Memory B cell (primary cell): ENCODE data around the gene RNF19B.
"Not testable (repeated sequence)": the region's sequence is repeated elsewhere in the genome, so short reads cannot be mapped to it uniquely, and the experiment has no call there.

ENCODE experiments used
- ATAC-seq: fragments of 150-1000 bp; cut with Tn5 transposase; 2 replicates; pipeline ENCODE4 v1.10.0; 2021; ENCODE audit warnings: low read depth, mild to moderate bottlenecking, moderate library complexity
- DNase-seq, 2 donors: peaks; one replicate each; pipeline ENCODE4 v3.0.0; 2022; ENCODE audit warnings: low spot score in 2 of 2
- H3K27ac Mint-ChIP-seq: one replicate; pipeline ENCODE4 v1.8.0; 2022; ENCODE audit warnings: mild to moderate bottlenecking, moderate library complexity, mixed read lengths
- H3K27me3 Mint-ChIP-seq: one replicate; pipeline ENCODE4 v1.8.0; 2022; ENCODE audit warnings: mixed read lengths
- H3K36me3 Mint-ChIP-seq: one replicate; pipeline ENCODE4 v1.8.0; 2022; ENCODE audit warnings: mild to moderate bottlenecking, mixed read lengths
- H3K4me1 Mint-ChIP-seq: one replicate; pipeline ENCODE4 v1.8.0; 2022; ENCODE audit warnings: mixed read lengths
- H3K4me3 Mint-ChIP-seq: one replicate; pipeline ENCODE4 v1.8.0; 2022; ENCODE audit warnings: mild to moderate bottlenecking, moderate library complexity, mixed read lengths
- H3K9me3 Mint-ChIP-seq: one replicate; pipeline ENCODE4 v1.8.0; 2022; ENCODE audit warnings: mixed read lengths

RNF19B gene

DNA sequence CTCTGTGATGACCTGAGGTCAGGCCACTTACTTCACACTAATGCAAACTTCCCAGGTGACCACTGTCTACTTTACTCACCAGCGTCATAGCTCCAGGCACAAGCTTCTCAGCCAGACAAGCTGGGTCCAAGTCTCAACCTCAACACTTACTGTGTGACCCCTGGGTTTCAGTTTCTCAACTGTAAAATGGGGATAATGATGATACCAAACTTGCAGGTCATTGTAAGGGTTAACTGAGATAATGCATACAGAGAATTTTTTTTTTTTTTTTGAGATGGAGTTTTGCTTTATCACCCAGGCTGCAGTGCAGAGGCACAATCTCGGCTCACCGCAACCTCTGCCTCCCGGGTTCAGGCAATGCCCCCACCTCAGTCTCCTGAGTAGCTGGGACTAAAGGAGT is 37.4 kb upstream of the RNF19B start:
- Mint-ChIP-seq H3K27me3 (no peaks in the 10 kb centered on the region), H3K36me3 (no peaks in the 10 kb centered on the region), H3K4me1 (peaks cover 17% of the 10 kb centered on the region), H3K4me3 (no peak overlapping the region), H3K27ac (no peak overlapping the region), H3K9me3 (no peaks in the 10 kb centered on the region)
- DNase-seq (no peak), ATAC-seq (no peak)

DNA sequence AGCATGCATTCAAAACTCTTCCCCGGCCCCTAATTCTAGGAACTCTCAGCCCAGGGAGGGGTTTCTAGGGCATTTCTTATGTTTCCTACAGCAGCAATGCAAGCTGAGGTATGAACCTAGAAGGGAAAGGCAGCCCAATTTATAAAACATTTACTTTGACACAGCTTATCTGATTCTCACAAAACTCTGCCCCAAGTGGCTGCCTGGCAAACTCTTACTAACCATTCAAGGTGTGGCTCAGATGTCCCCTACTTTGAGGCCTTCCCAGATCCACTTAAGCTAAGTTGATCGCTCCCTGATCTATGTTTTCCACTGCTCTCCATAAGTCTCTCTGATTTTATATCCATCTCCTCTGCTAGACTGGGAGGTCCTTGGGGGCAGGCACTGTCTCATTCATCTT is 36.7 kb upstream of the RNF19B start:
- no peaks in the 10 kb centered on the region for H3K9me3 Mint-ChIP-seq
- no peak overlapping the region for H3K4me3 Mint-ChIP-seq
- ATAC-seq = no peak
- H3K36me3 Mint-ChIP-seq = no peaks in the 10 kb centered on the region
- no peaks in the 10 kb centered on the region for H3K27me3 Mint-ChIP-seq
- peaks cover 17% of the 10 kb centered on the region for H3K4me1 Mint-ChIP-seq
- DNase-seq = no peak
- H3K27ac Mint-ChIP-seq = peak overlapping the region; percentile 8

DNA sequence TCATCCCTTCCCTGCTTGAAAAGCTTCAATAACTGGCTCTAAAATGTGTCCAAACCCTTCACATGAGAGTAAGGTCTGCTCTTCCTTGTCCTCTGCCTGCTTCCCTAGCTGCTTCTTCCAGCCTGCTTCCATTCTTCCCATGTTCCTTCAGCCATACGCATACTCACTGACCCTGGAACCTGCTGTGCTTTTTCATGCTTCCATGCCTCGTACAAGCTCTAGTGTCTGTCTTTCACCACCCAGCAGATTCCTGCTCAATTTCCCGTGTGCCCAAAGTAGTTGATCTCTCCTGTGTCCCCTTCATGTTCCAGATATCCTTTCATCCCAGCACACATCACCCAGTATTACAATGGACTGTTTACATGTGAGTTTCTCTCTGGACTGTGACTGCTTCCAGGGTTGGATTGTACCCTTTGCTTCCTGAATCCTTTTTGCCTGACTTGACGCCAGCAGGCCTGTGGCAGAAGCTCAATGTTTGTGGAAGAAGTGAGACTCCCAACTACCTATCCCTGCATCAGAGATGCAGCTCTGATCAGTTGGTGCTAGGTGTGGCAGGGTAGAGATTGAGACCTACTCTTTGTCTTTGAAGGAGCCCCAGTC is 35.9 kb upstream of the RNF19B start:
- Mint-ChIP-seq H3K4me3 (no peak overlapping the region), H3K4me1 (peaks cover 17% of the 10 kb centered on the region)

DNA sequence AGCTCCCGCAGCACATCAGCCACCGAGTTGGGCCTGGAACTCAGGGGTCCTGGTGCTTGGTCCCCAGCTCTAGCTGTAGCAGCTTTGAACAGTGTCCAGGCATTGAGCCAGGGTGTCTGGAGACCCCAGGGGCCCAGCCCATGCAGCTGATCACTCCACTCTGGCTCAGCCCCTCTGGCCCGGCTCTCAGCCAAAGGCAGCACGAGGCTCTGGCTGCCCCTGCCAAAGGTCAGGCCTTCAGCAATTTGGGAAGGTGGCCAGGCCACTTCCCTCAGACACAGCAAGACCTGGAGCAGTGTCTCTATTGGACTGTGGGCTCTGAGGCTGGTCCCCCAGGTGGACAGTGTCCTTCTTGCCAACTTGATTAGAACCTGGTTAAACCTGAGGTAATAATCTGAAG is 34.4 kb upstream of the RNF19B start:
- H3K27ac Mint-ChIP-seq = no peak overlapping the region
- no peak for ATAC-seq

More for the DNA sequence above, 35.9 kb upstream of the RNF19B start:
- no peak for DNase-seq
- no peaks in the 10 kb centered on the region for H3K27me3 Mint-ChIP-seq
- H3K27ac Mint-ChIP-seq = no peak overlapping the region
- H3K36me3 Mint-ChIP-seq = no peaks in the 10 kb centered on the region
- ATAC-seq = no peak
- H3K9me3 Mint-ChIP-seq = no peaks in the 10 kb centered on the region

DNA sequence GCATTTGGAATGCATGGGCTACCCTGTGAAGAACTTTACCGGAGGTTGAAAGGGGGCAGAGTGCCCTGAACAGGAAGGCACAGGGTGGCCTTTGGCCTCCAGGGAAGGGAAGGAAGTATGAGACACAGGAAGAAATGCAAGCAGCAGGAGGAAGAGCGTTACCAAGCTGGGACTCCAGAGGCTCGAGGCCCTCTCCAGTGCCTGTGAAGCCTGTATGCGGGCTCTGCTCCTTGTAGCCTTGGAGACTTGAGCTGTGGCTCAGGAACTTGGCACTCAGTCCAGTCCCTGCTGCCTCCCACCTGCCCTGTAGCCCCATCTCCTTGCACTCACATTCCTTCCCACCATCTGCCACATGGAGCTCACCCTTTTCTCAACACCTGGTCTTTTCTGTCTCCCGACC is 33.5 kb upstream of the RNF19B start:
- Mint-ChIP-seq H3K27me3 (no peaks in the 10 kb centered on the region), H3K27ac (peak overlapping the region; percentile 58), H3K4me1 (peaks cover 24% of the 10 kb centered on the region), H3K9me3 (no peaks in the 10 kb centered on the region), H3K36me3 (no peaks in the 10 kb centered on the region), H3K4me3 (no peak overlapping the region)
- no peak for DNase-seq
- no peak for ATAC-seq

More for the DNA sequence above, 34.4 kb upstream of the RNF19B start:
- Mint-ChIP-seq H3K36me3 (no peaks in the 10 kb centered on the region), H3K9me3 (no peaks in the 10 kb centered on the region), H3K27me3 (no peaks in the 10 kb centered on the region), H3K4me1 (peaks cover 17% of the 10 kb centered on the region), H3K4me3 (no peak overlapping the region)
- DNase-seq = no peak

DNA sequence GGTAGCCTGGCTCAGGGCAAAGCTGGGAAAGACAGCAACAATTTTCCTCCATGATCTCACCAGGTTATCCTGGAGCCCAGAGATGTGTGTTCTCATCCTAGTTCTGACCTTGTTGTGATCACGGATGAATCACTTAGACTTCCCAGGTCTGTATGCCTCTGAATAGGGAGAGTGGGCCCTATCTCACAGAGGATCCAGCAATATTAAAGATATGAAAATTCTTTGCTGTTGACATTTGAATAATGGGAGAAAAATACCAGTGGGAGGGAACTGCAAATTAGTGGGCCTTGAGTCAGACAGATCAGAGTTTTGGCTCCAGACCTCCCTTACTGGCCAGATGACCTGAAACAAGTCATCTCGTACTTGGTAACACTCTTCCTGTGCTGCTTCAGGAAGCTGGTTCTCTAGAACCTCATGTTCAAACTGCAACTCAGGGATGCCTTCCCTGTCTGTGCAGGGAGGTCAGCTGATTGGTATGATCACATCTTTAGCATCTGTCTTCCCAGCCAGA is 32.8 kb upstream of the RNF19B start:
- no peaks in the 10 kb centered on the region for H3K27me3 Mint-ChIP-seq
- H3K27ac Mint-ChIP-seq = peak overlapping the region; percentile 58
- H3K36me3 Mint-ChIP-seq = no peaks in the 10 kb centered on the region
- ATAC-seq (no peak), DNase-seq (no peak)
- no peak overlapping the region for H3K4me3 Mint-ChIP-seq
- no peaks in the 10 kb centered on the region for H3K9me3 Mint-ChIP-seq
- H3K4me1 Mint-ChIP-seq = peaks cover 30% of the 10 kb centered on the region

DNA sequence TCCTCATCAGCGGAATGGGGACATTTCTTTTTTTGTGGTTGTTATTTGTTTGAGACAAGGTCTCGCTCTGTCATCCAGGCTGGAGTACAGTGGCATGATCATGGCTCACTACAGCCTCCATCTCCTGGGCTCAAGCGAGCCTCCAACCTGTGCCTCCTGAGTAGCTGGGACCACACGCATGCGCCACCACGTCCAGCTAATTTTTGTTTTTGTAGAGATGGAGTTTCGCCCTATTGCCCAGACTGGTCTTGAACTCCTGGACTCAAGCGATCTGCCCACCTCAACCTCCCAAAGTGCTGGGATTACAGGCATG is 28.7 kb upstream of the RNF19B start:
- ATAC-seq, H3K36me3 Mint-ChIP-seq, H3K9me3 Mint-ChIP-seq, DNase-seq, H3K27me3 Mint-ChIP-seq: not testable (repeated sequence)
- peak overlapping the region; percentile 60 for H3K4me3 Mint-ChIP-seq
- H3K4me1 Mint-ChIP-seq = peaks cover 48% of the 10 kb centered on the region
- peak overlapping the region; percentile 74 for H3K27ac Mint-ChIP-seq

DNA sequence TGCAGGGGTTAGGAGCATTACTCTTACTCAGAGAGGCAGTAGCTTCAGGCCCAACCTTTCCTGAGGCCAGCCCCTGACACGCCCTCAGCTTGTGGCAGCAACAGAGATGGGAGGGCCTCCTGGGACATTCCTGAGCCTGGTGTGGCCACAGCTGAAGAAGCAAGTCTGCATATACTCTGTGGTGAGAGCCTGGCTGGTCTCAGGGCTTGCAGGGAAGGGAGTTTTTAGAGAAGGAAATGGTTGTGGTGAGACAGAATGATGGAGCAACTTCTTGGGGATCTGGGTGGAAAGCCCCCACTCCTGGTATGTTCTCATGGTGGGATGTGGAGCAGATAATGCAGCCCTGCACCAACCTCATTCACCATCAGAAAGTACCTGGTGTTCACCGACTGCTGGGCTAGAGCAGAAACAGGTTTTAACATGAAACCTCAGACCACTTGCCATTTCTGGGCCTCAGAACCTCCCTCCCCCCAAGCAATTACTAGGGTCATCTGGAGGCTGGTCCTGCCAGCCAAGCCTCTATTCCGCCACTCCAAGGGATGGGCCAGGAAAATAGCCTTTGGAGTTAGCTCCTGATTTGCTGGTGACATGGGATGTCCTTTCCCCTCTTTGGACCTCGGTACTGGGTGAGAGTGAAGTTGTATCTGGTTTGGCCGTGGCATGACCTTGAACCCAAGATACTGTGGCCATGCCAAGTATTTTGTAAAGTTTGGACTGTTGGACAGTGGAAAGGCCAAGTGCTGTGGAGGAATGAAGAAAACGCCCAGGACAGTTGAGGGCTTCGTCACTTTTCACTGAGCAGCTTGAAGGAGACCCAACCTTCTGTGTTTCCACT is 28.1 kb upstream of the RNF19B start:
- Mint-ChIP-seq H3K4me1 (peaks cover 42% of the 10 kb centered on the region), H3K9me3 (no peaks in the 10 kb centered on the region), H3K36me3 (no peaks in the 10 kb centered on the region), H3K4me3 (peak overlapping the region; percentile 60), H3K27me3 (no peaks in the 10 kb centered on the region), H3K27ac (peak overlapping the region; percentile 74)
- DNase-seq (peak; percentile 55 to 59), ATAC-seq (peak; percentile 87)

DNA sequence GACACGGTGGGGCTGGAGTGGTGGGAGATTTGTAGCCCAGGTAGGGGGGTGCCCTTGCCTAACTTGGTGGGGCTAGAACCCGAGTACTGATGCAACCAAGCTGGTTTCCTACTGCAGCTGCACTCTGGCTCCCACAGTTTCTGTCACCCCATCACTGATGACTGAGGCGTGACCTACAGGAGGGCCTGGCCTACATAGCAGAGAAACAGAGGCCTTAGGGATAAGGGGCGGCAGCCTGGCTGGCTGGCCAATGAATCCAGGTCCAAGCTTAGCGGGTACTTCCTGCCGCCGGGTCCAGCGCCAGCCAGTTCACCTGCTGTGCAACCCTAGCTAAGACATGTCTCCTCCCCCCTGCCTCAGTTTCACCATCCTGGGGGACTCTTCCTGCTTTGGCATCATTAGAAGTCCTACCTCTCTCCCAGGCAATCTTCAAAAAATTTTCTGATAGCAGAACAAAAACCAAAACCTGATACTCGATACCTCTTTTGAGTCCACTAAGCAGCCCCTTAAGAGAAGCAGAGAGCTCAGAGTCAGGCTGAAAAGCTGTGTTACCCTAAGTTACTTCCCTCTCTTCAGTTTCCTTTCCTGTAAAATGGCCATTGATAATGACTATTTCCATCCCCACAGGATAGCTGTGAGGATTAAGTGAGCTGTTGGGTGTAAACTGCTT is 27.3 kb upstream of the RNF19B start:
- no peaks in the 10 kb centered on the region for H3K27me3 Mint-ChIP-seq
- ATAC-seq (peak; percentile 41), DNase-seq (no peak)
- H3K4me3 Mint-ChIP-seq = peak overlapping the region; percentile 60
- H3K27ac Mint-ChIP-seq = peak overlapping the region; percentile 74
- H3K36me3 Mint-ChIP-seq = no peaks in the 10 kb centered on the region
- H3K9me3 Mint-ChIP-seq = no peaks in the 10 kb centered on the region
- H3K4me1 Mint-ChIP-seq = peaks cover 41% of the 10 kb centered on the region

DNA sequence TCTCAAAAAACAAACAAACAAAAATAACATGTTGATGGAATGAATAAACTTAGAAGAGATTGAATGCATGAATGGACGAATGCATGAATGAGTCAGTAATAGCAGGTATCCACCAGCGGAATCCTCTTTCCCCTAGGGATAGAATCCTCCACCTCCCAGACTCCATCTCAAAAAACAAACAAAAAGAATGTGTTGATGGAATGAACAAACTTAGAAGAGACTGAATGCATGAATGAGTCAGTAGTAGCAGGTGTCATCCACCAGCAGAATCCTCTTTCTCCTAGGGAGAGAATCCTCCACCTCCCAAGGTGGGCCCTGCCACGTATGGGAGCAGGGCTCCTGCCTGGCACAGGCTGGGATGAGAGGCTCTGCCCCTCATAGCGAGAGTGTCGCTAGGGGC is 26.8 kb upstream of the RNF19B start:
- H3K4me1 Mint-ChIP-seq = peaks cover 41% of the 10 kb centered on the region
- ATAC-seq = no peak
- no peaks in the 10 kb centered on the region for H3K36me3 Mint-ChIP-seq
- H3K9me3 Mint-ChIP-seq = no peaks in the 10 kb centered on the region
- no peak for DNase-seq
- peak overlapping the region; percentile 74 for H3K27ac Mint-ChIP-seq
- H3K4me3 Mint-ChIP-seq = peak overlapping the region; percentile 58
- H3K27me3 Mint-ChIP-seq = no peaks in the 10 kb centered on the region

DNA sequence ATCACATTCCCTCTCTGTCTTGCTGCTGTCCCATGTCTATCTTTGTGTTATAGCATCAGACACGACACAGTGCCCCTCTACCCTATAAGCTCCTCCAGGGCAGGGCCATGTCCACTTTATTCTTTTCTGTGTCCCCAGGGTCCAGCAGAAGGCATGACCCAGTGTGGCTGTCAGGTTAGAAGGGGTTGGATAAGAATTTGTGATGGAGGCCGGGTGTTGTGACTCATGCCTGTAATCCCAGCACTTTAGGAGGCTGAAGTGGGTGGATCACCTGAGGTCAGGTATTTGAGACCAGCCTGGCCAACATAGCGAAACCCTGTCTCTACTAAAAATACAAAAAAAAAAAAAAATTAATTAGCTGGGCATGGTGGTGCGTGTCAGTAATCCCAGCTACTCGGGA is 26.3 kb upstream of the RNF19B start:
- Mint-ChIP-seq H3K4me3 (peak overlapping the region; percentile 58), H3K36me3 (no peaks in the 10 kb centered on the region), H3K4me1 (peaks cover 41% of the 10 kb centered on the region), H3K9me3 (no peaks in the 10 kb centered on the region), H3K27ac (peak overlapping the region; percentile 74), H3K27me3 (no peaks in the 10 kb centered on the region)
- no peak for DNase-seq
- ATAC-seq = no peak

DNA sequence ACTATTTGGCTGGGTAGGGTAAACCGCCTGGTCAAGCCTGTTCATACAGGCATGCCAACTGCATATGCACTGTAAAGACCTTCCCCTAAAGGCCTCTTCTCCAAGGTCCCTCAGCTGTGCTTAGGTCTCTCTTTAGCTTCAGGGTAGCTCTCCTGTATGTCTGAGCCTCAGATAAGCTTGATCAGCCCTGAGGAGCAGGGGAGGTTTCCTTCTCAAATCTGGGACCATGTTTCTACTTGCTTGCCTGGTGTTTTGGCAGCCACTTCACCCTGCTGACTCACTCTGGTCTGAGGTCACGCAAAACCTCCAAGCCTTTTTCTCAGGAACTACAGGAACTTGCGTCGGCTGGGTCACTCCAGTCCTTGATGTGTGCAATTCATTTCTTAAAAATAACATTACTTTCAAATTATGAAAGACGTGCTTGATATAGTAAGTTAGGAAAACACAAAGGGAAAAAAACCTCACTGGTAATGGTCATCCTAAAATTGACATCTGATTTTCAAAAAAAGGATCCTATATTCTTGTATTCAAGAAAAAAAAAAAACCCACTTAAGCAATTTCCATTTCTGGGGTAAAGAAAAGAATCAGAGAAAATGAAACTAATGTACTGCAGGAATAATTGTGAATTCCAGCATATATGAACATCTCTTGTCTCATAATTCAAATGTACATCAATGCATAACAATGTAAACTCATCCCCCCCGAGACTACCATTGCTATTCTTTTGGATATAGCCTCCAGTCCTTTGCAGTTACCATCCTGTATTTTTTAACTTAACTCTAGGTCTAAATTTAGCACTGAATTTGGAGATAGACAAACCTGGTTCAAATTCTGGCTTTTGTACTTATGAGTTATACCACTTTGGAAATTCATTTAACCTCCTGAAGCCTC is 24.8 kb upstream of the RNF19B start:
- H3K4me1 Mint-ChIP-seq = peaks cover 41% of the 10 kb centered on the region
- H3K9me3 Mint-ChIP-seq = no peaks in the 10 kb centered on the region
- peak overlapping the region; percentile 74 for H3K27ac Mint-ChIP-seq
- H3K4me3 Mint-ChIP-seq = no peak overlapping the region
- H3K36me3 Mint-ChIP-seq = no peaks in the 10 kb centered on the region
- ATAC-seq (no peak), DNase-seq (no peak)
- H3K27me3 Mint-ChIP-seq = no peaks in the 10 kb centered on the region

DNA sequence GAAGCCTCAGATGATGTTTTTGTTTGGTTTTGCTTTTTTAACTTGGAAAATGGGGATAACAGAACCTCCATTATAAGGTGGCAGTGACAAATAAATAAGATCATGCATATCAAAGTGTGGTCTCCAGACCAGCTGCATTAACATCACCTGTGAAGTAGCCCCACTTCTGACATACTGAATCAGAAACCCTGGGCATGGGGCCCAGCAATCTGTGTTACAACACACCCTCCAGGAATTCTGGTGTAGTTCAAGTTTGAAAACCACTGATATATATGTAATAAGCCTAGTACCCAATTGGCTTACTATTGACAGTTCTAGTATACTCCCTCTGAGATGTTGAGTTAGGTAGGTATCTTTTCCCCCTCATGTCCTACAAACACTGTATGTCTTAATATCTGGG is 24.1 kb upstream of the RNF19B start:
- H3K36me3 Mint-ChIP-seq = no peaks in the 10 kb centered on the region
- no peaks in the 10 kb centered on the region for H3K9me3 Mint-ChIP-seq
- H3K27ac Mint-ChIP-seq = no peak overlapping the region

More for the DNA sequence above, 24.1 kb upstream of the RNF19B start:
- Mint-ChIP-seq H3K4me1 (peaks cover 42% of the 10 kb centered on the region), H3K4me3 (no peak overlapping the region), H3K27me3 (no peaks in the 10 kb centered on the region)
- ATAC-seq (no peak), DNase-seq (no peak)
